ENCODE data around the gene COX7C.

The COX7C gene

DNA sequence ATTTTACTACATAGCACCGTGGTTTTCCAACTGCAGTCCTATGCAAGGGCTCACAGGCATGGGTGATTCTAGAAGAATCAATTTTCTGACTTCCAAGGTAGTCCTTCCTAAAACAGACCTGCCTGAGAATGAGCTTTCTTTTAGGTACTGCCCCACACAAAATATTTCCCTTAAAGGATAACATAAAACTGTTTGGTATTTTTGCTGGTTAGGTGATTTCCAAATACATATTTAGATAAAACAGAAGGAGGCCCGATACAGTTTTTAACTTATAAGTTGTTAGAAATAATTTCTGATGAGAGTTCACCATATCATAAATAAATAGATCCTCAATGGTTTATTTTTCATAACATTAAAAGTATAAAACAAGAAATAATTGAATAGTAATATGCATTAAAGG lies 46.4 kb downstream of the COX7C start:
- DNase-seq (ENCODE audit: low spot score), result no peak

DNA sequence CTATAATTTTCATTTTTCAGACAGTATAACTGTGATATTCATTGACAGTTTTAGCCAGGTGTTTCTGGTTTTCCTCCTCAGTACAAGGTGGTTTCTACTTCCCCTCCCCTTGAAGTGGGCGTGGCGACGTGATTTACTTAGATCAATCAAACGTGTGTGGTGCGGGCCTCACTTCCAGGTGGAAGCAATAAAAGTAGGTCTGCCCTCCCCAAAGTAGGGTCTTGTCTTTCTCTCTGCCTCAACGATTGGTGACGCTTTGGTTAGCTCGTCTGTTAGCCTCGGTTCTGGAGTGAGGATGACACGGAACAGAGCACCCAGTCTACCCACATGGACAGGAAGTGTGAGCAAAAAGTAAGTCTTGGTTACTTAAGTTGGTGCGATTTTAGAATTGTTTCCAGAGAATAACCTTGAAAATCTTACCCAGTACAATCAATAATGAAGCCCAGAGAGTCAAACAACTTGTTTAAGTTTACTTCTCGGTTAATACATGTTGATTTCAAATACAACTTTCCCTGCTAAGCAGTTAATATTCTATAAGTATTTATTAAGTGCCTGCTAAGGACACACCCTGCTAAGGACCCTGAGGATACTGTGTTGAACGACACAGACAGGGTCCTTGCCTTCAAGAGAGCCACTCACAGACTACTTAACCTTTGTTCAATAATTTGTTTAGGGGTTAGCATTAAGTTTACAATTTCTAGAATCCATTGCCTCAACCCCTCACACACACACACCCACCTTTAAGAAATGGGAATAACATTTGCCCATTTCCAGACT lies 48.4 kb downstream of the COX7C start:
- DNase-seq (ENCODE audit: low spot score), result no peak

DNA sequence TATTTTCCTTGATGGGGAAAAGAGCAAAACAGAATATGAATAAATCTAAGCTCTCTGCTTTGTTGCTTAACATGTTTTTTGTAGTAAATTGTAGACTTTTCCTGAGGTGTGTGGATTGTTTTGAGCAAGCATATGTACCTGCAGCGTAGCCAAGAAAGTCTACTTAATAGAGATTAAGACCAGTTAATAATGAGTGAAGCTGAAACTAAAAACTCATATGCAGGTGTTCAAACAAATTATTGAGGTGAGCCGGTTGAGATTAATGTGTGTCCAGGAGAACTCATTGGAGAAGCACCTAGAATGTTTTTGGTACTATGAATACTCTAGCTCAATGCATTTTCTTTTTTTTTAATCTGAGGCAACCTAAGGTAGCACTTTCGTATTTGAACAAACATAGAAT lies 49.2 kb downstream of the COX7C start:
- DNase-seq (ENCODE audit: low spot score), result no peak

All from LoVo (cell line).